GM19463 (cell line): ENCODE results near the gene VPS13D.

Source experiments
- ATAC-seq: cut with Tn5 transposase; IDR thresholded peaks from one replicate; pipeline ENCODE4 v1.9.1; 2021; ENCODE audit warnings: mild to moderate bottlenecking, moderate library complexity; ENCODE audit not compliant: unreplicated experiment

VPS13D gene

DNA sequence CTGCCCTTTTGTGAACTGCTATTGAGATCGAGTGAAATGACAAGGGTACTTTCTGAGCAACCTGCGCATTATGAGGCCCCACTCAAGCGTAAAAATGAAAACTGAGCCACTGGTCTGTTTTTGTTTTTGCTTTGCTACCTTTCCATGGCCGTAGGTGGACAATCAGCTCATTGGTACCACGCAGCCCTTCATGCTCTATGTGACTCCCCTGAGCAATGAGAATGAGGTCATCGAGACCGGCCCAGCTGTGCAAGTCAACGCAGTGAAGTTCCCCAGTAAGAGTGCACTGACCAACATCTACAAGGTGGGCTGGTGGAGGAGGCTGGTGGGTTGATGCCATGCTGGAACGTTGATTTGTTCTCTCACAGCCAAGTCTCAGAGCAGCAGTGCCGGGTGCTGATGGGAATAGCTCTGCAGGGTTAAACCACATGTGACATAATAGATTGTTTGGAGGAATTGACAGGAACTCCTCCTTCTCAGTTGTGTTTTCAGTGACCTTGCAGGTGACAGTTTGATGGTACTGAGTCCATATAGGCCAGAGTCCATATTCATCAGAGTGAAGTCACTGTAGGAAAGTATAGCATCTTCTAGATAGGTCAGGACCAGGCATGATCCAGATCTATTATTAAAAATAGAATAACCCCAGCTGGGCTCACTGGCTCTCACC lies 170.3 kb downstream of the VPS13D start:
- no peak for ATAC-seq

- ATAC-seq: no peak
Observed at GRCh38 chr1:12402159-12402673, 172.4 kb downstream of the VPS13D start.

DNA sequence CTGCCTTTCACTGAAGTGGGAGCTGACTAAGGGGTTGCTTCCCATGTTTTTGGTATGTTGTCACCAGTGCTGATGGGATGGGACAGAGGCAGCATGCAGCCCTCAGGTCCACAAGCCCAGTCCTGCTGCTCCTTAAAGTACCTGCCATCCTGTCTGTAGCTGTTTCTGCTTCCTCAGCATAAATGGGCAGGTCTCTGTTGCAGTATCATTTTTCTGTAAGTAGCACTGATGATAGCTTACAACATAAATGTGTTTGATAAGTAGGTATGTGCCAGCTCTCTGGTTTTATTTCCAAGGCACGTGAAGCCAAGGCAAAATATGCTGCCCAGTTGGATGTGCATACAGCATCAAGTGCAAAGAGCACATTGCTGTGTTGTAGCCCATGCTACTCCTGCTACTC lies 173.0 kb downstream of the VPS13D start:
- ATAC-seq: no peak

DNA sequence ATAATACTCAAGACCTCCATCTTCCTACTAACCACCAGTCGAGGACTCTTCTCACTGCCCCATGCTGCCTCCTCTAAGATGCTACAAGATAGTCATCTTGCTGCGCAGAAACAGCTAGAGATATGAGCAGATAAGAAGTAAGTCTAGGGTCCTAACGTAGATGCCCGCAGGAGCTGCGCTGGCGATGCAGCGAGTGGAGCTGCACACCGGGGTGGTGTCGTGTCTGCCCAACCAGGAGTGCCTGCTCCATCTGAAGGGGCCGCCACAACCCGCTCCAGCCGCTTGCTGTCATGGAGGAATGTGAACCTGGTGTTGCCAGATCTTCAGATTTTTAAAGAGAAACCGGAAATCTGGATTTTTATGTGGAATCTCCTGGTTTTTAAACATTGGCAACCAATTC lies 175.1 kb downstream of the VPS13D start:
- ATAC-seq: no peak

DNA sequence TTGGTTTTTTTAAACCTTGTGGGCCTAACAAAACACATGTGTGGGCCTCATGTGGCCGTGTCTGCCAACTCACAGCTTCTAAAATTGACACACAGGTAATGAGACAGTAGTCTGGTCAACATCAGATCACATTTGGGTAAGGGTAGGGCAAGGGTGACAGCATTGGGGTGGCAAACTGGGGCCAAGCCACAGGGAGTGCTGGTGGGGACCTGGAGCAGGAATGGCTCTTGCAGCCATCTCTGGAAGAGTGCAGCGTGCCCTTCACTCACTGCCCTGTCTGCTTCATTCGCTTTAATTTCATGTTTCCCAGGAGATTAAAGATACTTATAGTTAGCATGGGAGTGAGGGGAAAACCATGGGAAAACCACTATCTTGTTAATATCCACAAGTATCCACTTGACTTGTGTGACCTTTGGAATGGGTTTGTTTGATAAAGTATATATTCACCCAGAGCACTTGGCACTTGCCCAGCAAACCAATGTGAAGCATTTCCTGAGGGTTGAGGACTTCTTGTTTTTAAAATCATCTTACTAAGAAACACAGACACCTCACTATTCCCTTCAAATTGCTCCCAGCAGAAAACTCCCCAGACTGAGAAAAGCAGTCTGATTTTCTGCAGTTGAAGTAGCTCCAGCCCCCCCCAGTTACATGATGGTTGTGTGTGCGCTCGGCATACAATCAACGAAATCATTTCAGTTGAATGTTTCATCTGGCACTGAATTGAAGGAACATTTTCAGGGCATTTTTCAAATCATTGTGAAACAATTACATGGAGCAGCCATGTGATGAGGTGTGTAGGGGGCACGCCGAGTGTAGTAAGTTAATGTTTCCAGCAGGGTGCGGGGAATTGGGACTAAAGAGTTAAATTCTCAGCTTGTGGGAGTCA lies 175.7 kb downstream of the VPS13D start:
- no peak for ATAC-seq

- ATAC-seq: no peak
Observed at GRCh38 chr1:12406211-12407021, 176.6 kb downstream of the VPS13D start.

- no peak for ATAC-seq
Observed at GRCh38 chr1:12407050-12407961, 177.5 kb downstream of the VPS13D start.

GRCh38 chr1:12407962-12408454 lies 178.2 kb downstream of the VPS13D start:
- ATAC-seq: no peak

DNA sequence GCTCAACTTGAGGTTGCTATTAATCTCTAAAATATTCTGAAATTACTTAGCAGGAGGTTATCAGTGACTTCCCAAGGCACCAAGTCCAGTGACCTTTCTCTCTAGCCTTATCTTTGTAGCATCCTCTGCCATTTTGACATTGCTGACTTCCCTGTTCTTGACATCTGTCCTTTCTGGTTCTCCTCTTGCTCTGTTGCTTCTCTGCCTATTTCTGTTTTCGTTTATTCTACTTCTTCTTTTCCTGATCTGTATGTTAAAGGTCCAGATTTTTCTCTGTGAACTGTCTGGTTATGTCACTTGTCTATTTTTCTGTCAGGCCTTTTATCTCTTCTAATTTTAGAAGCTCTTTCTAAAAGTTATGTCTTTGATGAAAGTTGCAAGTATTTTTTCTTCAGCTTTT lies 178.8 kb downstream of the VPS13D start:
- ATAC-seq: no peak

- no peak for ATAC-seq
Observed at GRCh38 chr1:12409681-12410080, 179.9 kb downstream of the VPS13D start.

DNA sequence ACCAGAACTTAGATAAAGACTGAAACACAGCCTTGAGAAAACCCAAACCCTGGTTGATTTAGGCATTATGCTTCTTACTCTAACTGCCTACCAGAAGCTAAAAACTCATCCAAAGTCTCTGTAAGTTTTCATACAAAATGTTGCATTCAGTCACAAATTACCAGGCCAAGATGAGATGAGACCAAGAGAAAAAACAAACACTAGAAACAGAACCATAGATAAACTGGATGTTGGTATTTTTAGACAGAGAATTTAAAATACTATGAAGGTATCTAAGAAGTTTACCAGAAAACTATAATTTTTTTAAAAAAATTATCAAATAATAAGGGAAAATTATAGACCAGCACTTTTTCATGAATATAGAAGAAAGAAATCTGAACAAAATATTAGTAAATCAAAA lies 180.5 kb downstream of the VPS13D start:
- no peak for ATAC-seq

GRCh38 chr1:12411098-12411497 lies 181.3 kb downstream of the VPS13D start:
- no peak for ATAC-seq

- ATAC-seq: no peak
Observed at GRCh38 chr1:12411747-12412146, 181.9 kb downstream of the VPS13D start.

DNA sequence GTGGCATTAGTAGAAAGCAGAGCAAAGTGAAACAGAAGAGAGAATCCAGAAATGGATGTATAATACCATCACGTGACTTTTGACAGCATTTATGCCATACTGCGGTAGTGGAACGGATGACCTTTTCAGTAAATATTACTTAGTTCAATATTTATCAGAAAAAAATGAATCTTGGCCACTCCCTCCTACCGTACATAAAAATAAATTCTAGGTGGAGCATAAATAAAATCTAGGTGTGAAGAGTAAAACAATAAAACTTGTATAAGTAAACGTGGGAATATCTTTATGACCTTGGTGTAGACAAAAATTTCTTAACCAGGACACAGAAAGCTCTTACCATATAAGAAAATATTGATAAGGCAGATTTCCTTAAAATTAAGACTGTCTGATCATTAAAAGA lies 182.6 kb downstream of the VPS13D start:
- no peak for ATAC-seq

GRCh38 chr1:12413664-12414410 lies 184.0 kb downstream of the VPS13D start:
- ATAC-seq: no peak

DNA sequence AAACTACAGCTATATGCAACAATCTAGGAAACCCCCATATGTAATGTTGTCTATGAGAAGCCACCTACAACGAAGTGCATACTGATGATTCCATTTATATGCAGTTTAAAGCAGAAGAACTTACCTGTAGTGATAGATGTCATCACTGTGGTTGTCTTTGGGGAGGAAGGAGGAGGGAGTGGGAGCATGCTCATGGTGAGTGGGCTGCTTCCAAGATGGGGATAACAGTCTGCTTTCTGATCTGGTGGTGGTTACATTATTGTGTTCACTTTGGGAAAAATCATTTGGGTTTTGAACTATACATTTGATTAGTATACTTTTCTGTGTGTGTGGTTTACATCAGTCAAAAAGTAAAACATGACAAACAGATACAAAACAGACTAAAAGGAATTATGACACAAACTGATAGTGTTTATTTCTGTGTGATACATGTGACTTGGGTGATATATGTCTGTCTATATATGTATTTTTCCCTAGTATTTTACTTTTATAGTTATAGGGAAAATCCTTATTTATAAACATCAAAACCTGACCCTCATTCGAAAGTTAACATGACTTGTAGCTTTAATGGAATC lies 184.7 kb downstream of the VPS13D start:
- no peak for ATAC-seq

DNA sequence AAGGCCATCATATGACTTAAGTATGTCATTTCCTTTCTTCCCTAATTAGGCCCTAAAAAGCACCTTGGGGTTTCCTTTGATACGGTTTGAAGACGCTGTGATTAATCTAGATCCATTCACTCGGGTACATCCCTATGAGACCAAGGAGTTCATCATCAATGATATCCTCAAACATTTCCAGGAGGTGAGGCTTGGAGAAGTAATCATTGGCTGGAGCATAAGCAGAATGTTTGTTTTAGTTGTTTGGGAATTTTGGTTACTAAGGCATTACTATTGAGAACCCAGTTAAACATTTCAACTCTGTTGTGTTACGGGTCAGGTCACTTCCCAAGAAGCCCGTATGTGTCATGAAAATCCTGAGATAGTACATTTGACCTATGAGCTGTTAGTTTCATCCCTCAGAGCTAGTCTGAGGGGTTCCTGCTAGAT lies 185.2 kb downstream of the VPS13D start:
- no peak for ATAC-seq

GRCh38 chr1:12416101-12416500 lies 186.3 kb downstream of the VPS13D start:
- ATAC-seq: no peak

- no peak for ATAC-seq
Observed at GRCh38 chr1:12416744-12417143, 186.9 kb downstream of the VPS13D start.
